HCT116 (cell line): ENCODE data around the gene IFI27. TPM values are rescaled to one million over a fixed set of nuclear protein-coding genes. Genes with fewer than 3 reads are reported as not detected.

Experiments used
- ATAC-seq: fragments of 200-7000 bp; cut with Tn5 transposase; 2 replicates; pipeline ENCODE4 v1.9.1; 2020; ENCODE audit warnings: mild to moderate bottlenecking, moderate library complexity
- BruUV-seq: library from RNA; stranded (reverse); fragments of 400-500 nt; replicated peaks from 2 replicates; lab custom pipeline; 2021; lab: Mats Ljungman, UMichigan
- CTCF ChIA-PET: fragments of 300-600 bp; sonication (Branson Sonifier 250); formaldehyde crosslinking; loops from one replicate; lab custom pipeline; 2021; ENCODE audit warnings: antibody characterized with exemption; lab: Charles Lee
- POLR2A ChIA-PET: fragments of 300-600, 350-600 bp; sonication (Branson Sonifier 250); formaldehyde crosslinking; loops from one replicate; lab custom pipeline; 2021; ENCODE audit warnings: antibody characterized with exemption; lab: Charles Lee
- RAD21 ChIA-PET, 2 experiments: fragments of 300-600 bp; sonication (Branson Sonifier 250); formaldehyde crosslinking; loops; one replicate each; lab custom pipeline; 2023; ENCODE audit warnings: low total read pairs in 2 of 2; ENCODE audit not compliant: uncharacterized antibody in 2 of 2, unreplicated experiment in 2 of 2, low non-redundant PET in 1 of 2; lab: Charles Lee
- DNase-seq: peaks from one replicate; pipeline ENCODE4 v3.0.0-alpha.2; 2010; ENCODE audit warnings: low read depth, low spot score
- H2AFZ ChIP-seq: fragments of 200-600 bp; shearing (Covaris generic), sonication (generic); 2 replicates; pipeline ENCODE4 v1.6.1; 2017; ENCODE audit warnings: low read depth, mixed run types, mixed read lengths, antibody characterized with exemption, low read length; ENCODE audit not compliant: poor library complexity, severe bottlenecking
- H3K27ac ChIP-seq: 2 replicates; pipeline ENCODE4 v1.5.1; 2012; ENCODE audit warnings: low read depth, low read length
- H3K27me3 ChIP-seq: fragments of 200-600 bp; sonication (generic); 2 replicates; pipeline ENCODE4 v1.6.1; 2016; ENCODE audit warnings: mixed run types, low read length, mixed read lengths; ENCODE audit not compliant: insufficient read depth
- H3K36me3 ChIP-seq, 2 experiments: fragments of 200-500 bp in 1 of 2; fragments of 200-600 bp in 1 of 2; sonication (Bioruptor generic) in 1 of 2; sonication (generic) in 1 of 2; 2 replicates each; pipeline versions ENCODE4 v1.5.1 to v1.6.1; 2014 to 2016; ENCODE audit warnings: low read length in 2 of 2, inconsistent platforms in 1 of 2, mixed read lengths in 1 of 2, mixed run types in 1 of 2; ENCODE audit not compliant: insufficient read depth in 2 of 2, control insufficient read depth in 1 of 2
- H3K4me1 ChIP-seq, 2 experiments: fragments of 200-600 bp in 1 of 2; sonication (generic) in 1 of 2; 2 replicates each; pipeline versions ENCODE4 v1.5.1 to v1.6.1; 2012 to 2017; ENCODE audit warnings: low read length in 2 of 2, inconsistent platforms in 1 of 2, mild to moderate bottlenecking in 1 of 2, mixed read lengths in 1 of 2, mixed run types in 1 of 2, moderate library complexity in 1 of 2; ENCODE audit not compliant: insufficient read depth in 2 of 2, control insufficient read depth in 1 of 2
- H3K4me2 ChIP-seq: fragments of 200-600 bp; sonication (generic); 2 replicates; pipeline ENCODE4 v1.6.1; 2017; ENCODE audit warnings: mixed run types, low read length, mixed read lengths
- H3K4me3 ChIP-seq, 2 experiments: fragments of 200-600 bp in 1 of 2; sonication (generic) in 1 of 2; replicated peaks in 1 of 2; 2 replicates each; pipeline ENCODE4 v1.5.1; 2011 to 2016; ENCODE audit warnings: low read length in 2 of 2, control low read depth in 1 of 2, low read depth in 1 of 2, mild to moderate bottlenecking in 1 of 2, mixed read lengths in 1 of 2, mixed run types in 1 of 2
- H3K79me2 ChIP-seq: fragments of 200-600 bp; sonication (generic); 2 replicates; pipeline ENCODE4 v1.6.1; 2017; ENCODE audit warnings: mild to moderate bottlenecking, mixed run types, low read length, moderate library complexity, mixed read lengths; ENCODE audit not compliant: insufficient read depth
- H3K9ac ChIP-seq: fragments of 200-600 bp; sonication (generic); 2 replicates; pipeline ENCODE4 v1.6.1; 2016; ENCODE audit warnings: low read length, mixed read lengths
- H3K9me2 ChIP-seq: fragments of 200-600 bp; sonication (generic), shearing (Covaris generic); 2 replicates; pipeline ENCODE4 v1.6.1; 2017; ENCODE audit warnings: mixed run types, mild to moderate bottlenecking, moderate library complexity; ENCODE audit not compliant: insufficient read depth
- H3K9me3 ChIP-seq, 2 experiments: fragments of 200-500 bp in 1 of 2; fragments of 200-600 bp in 1 of 2; sonication (Bioruptor generic) in 1 of 2; sonication (generic) in 1 of 2; 2 replicates each; pipeline ENCODE4 v1.6.1; 2014 to 2017; ENCODE audit warnings: low read length in 2 of 2, mixed read lengths in 2 of 2, inconsistent platforms in 1 of 2, low read depth in 1 of 2, mild to moderate bottlenecking in 1 of 2, mixed run types in 1 of 2, moderate library complexity in 1 of 2; ENCODE audit not compliant: control insufficient read depth in 1 of 2, insufficient read depth in 1 of 2
- H4K20me1 ChIP-seq: fragments of 200-600 bp; sonication (generic), shearing (Covaris generic); 2 replicates; pipeline ENCODE4 v1.6.1; 2017; ENCODE audit warnings: mixed run types, mild to moderate bottlenecking, moderate library complexity; ENCODE audit not compliant: insufficient read depth
- EGR1 ChIP-seq: IDR thresholded peaks from 2 replicates; pipeline ENCODE4 v1.6.1; 2012; ENCODE audit warnings: low read depth
- EZH2 ChIP-seq: fragments of 200-600 bp; sonication (generic); IDR thresholded peaks from 2 replicates; pipeline ENCODE4 v1.6.1; 2017; ENCODE audit warnings: antibody characterized with exemption, mixed run types
- EZH2phosphoT487 ChIP-seq: fragments of 200-600 bp; IDR thresholded peaks from 2 replicates; pipeline ENCODE4 v1.6.1; 2018; ENCODE audit warnings: antibody characterized with exemption, borderline replicate concordance
- FOSL1 ChIP-seq: IDR thresholded peaks from 2 replicates; pipeline ENCODE4 v1.6.1; 2012; ENCODE audit warnings: low read depth
- RAD21 ChIP-seq: IDR thresholded peaks from 2 replicates; pipeline ENCODE4 v1.6.1; 2012; ENCODE audit warnings: low read depth, mild to moderate bottlenecking
- SIN3A ChIP-seq: IDR thresholded peaks from 2 replicates; pipeline ENCODE4 v1.6.1; 2012; ENCODE audit warnings: low read depth
- SRF ChIP-seq: IDR thresholded peaks from 2 replicates; pipeline ENCODE4 v1.6.1; 2012; ENCODE audit warnings: low read depth
- YY1 ChIP-seq: IDR thresholded peaks from 2 replicates; pipeline ENCODE4 v1.6.1; 2011; ENCODE audit warnings: low read length, low read depth, moderate library complexity, mild to moderate bottlenecking; ENCODE audit not compliant: insufficient replicate concordance; ENCODE audit errors: extremely low read depth
- ZFX ChIP-seq: fragments of 450-650 bp; IDR thresholded peaks from 2 replicates; pipeline ENCODE4 v1.6.1; 2017
- intact Hi-C: fragments of 100-400 bp; cut with micrococcal nuclease; formaldehyde crosslinking; loops from 2 replicates; pipeline ENCODE4 v1.10.0; 2022
- total RNA-seq: library from RNA; stranded (reverse); gene quantifications from one replicate; pipeline ENCODE4 v1.2.1, GENCODE V29; 2021; ENCODE audit not compliant: unreplicated experiment
- TF ChIP-seq, protein P1 (sequence below), 3 experiments: fragments of 200-600 bp in 1 of 3; sonication (generic) in 1 of 3; IDR thresholded peaks in 2 of 3; conservative IDR thresholded peaks in 1 of 3; 2 replicates each; pipeline ENCODE4 v1.5.1; 2012 to 2017; ENCODE audit warnings: low read depth in 2 of 3, low read length in 2 of 3, antibody characterized with exemption in 1 of 3, borderline replicate concordance in 1 of 3, control low read depth in 1 of 3, mild to moderate bottlenecking in 1 of 3, mixed read lengths in 1 of 3, mixed run types in 1 of 3, moderate library complexity in 1 of 3; ENCODE audit not compliant: insufficient read depth in 1 of 3
- TF ChIP-seq, protein P2 (sequence below): IDR thresholded peaks from 2 replicates; pipeline ENCODE4 v1.6.1; 2012
- TF ChIP-seq, protein P3 (sequence below): IDR thresholded peaks from 2 replicates; pipeline ENCODE4 v1.6.1; 2012
- TF ChIP-seq, protein P4 (sequence below): IDR thresholded peaks from 2 replicates; pipeline ENCODE4 v1.6.1; 2011; ENCODE audit warnings: mild to moderate bottlenecking, low read length, moderate library complexity; ENCODE audit not compliant: insufficient replicate concordance; ENCODE audit errors: extremely low read depth

IFI27 gene
- total RNA-seq, 1 experiment from 2014 or later, result 3.8 TPM

DNA sequence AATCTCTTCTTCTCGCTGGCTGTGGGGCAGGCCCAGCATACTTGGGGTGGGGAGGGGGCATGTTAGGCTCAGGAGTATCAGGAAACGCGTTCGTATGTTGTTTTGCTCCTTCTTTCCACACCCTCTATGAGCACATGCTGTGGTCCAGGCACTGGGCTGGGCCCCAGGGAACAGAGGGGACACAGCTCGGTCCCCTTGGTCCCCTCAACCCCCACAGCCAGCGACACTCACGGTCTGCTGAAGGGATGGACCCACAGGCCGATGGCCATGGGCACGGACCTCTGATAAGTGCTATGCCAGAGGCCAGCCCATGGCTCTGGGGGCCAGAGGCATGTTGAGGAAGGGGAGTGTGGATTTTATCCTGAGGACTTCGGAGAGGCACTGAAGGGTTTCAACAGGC, 6.2 kb downstream of the IFI27 start:
- intact Hi-C loops, result no loop called here
- H3K9me3 ChIP-seq, result peaks cover 0 to 11% of the 10 kb centered on the region in 2 experiments; a peak in 2 of 4 replicates
- peaks cover 0 to 11% of the 10 kb centered on the region in 2 experiments; a peak in 1 of 4 replicates for H3K4me1 ChIP-seq
- H3K79me2 ChIP-seq, result no peaks in the 10 kb centered on the region
- H3K9ac ChIP-seq, result no peak overlapping the region
- H4K20me1 ChIP-seq, result no peaks in the 10 kb centered on the region
- TF ChIP-seq EZH2phosphoT487 (no peak), EZH2 (no peak), FOSL1 (no peak), RAD21 (no peak), YY1 (no peak), SRF (no peak), EGR1 (no peak), SIN3A (no peak), ZFX (no peak)
- TF ChIP-seq, protein P1, sequence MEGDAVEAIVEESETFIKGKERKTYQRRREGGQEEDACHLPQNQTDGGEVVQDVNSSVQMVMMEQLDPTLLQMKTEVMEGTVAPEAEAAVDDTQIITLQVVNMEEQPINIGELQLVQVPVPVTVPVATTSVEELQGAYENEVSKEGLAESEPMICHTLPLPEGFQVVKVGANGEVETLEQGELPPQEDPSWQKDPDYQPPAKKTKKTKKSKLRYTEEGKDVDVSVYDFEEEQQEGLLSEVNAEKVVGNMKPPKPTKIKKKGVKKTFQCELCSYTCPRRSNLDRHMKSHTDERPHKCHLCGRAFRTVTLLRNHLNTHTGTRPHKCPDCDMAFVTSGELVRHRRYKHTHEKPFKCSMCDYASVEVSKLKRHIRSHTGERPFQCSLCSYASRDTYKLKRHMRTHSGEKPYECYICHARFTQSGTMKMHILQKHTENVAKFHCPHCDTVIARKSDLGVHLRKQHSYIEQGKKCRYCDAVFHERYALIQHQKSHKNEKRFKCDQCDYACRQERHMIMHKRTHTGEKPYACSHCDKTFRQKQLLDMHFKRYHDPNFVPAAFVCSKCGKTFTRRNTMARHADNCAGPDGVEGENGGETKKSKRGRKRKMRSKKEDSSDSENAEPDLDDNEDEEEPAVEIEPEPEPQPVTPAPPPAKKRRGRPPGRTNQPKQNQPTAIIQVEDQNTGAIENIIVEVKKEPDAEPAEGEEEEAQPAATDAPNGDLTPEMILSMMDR (IDR thresholded peaks at IDR 0.05 in 2 of 3, conservative IDR thresholded peaks at IDR 0.05 in 1 of 3; ENCODE audit: borderline replicate concordance in 1 of 3, insufficient read depth in 1 of 3, low read depth in 2 of 3, low read length in 2 of 3), result no peak
- TF ChIP-seq, protein P2, sequence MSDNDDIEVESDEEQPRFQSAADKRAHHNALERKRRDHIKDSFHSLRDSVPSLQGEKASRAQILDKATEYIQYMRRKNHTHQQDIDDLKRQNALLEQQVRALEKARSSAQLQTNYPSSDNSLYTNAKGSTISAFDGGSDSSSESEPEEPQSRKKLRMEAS, result no peak
- TF ChIP-seq, protein P3, sequence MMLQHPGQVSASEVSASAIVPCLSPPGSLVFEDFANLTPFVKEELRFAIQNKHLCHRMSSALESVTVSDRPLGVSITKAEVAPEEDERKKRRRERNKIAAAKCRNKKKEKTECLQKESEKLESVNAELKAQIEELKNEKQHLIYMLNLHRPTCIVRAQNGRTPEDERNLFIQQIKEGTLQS, result no peak
- TF ChIP-seq, protein P4, sequence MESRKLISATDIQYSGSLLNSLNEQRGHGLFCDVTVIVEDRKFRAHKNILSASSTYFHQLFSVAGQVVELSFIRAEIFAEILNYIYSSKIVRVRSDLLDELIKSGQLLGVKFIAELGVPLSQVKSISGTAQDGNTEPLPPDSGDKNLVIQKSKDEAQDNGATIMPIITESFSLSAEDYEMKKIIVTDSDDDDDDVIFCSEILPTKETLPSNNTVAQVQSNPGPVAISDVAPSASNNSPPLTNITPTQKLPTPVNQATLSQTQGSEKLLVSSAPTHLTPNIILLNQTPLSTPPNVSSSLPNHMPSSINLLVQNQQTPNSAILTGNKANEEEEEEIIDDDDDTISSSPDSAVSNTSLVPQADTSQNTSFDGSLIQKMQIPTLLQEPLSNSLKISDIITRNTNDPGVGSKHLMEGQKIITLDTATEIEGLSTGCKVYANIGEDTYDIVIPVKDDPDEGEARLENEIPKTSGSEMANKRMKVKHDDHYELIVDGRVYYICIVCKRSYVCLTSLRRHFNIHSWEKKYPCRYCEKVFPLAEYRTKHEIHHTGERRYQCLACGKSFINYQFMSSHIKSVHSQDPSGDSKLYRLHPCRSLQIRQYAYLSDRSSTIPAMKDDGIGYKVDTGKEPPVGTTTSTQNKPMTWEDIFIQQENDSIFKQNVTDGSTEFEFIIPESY, result no peak
- TF ChIP-seq, all 23 proteins: peak for 0
- Histone ChIP-seq H3K27ac (no peak overlapping the region), H3K4me2 (no peak overlapping the region), H3K4me3 (no peak overlapping the region), H3K36me3 (no peaks in the 10 kb centered on the region), H2AFZ (no peak overlapping the region), H3K27me3 (peaks cover 3% of the 10 kb centered on the region; the same call in 1 of the 2 replicates), H3K9me2 (no peaks in the 10 kb centered on the region)
- no TSS peak for BruUV-seq
- ATAC-seq (no peak), DNase-seq (no peak)
- ChIA-PET CTCF (no interaction called here), POLR2A (no interaction called here), RAD21 (no interaction called here)
